ENCODE measurements around the gene LYRM4. TPM values are rescaled to one million over a fixed set of nuclear protein-coding genes. Genes with fewer than 3 reads are reported as not detected.

The LYRM4 gene
- polyA plus RNA-seq, 1 donor (not counting 4 experiments of a cell fraction or from before 2014, with no cell fraction given): 41.1 TPM

GRCh38 chr6:5237805-5238204 lies 22.9 kb downstream of the LYRM4 start:
- Histone ChIP-seq H3K9me3 (ENCODE audit: control insufficient read depth, low read depth, low read length) (no peaks in the 10 kb centered on the region), H3K27me3 (ENCODE audit: control insufficient read depth, extremely low read depth, insufficient read depth, low read length) (no peaks in the 10 kb centered on the region), H3K4me3 (ENCODE audit: control insufficient read depth in 2 of 3, extremely low read depth in 1 of 3, insufficient read depth in 2 of 3, low read depth in 1 of 3, low read length in 3 of 3) (no peak overlapping the region), H3K36me3 (ENCODE audit: control insufficient read depth in 2 of 2, extremely low read depth in 1 of 2, insufficient read depth in 2 of 2, low read length in 2 of 2) (peaks cover 2 to 5% of the 10 kb centered on the region in 2 experiments), H3K9me1 (ENCODE audit: control insufficient read depth, extremely low read depth, insufficient read depth, low read length) (no peaks in the 10 kb centered on the region), H3K4me1 (ENCODE audit: control insufficient read depth, extremely low read depth, insufficient read depth, low read length) (no peaks in the 10 kb centered on the region), H3K4me2 (ENCODE audit: control insufficient read depth, extremely low read depth, insufficient read depth, low read depth, low read length) (no peak overlapping the region), H4K20me1 (ENCODE audit: control insufficient read depth, extremely low read depth, insufficient read depth, low read length) (no peaks in the 10 kb centered on the region), H3K27ac (ENCODE audit: control insufficient read depth, insufficient read depth, low read length) (no peak overlapping the region), H3K9ac (ENCODE audit: control insufficient read depth, extremely low read depth, insufficient read depth, low read length) (no peak overlapping the region), H2AFZ (ENCODE audit: control insufficient read depth, low read length) (no peak overlapping the region), H3K79me2 (ENCODE audit: control insufficient read depth, insufficient read depth, low read length) (peaks cover 1% of the 10 kb centered on the region)
- DNase-seq (ENCODE audit: low read depth, low spot score) (no peak), FAIRE-seq (no peak)
- TF ChIP-seq EZH2 (IDR thresholded peaks at IDR 0.05; ENCODE audit: low read length): no peak
- no peak for TF ChIP-seq CTCF (optimal IDR thresholded peaks at IDR 0.05 in 1 of 3, IDR thresholded peaks at IDR 0.05 in 1 of 3, conservative IDR thresholded peaks at IDR 0.05 in 1 of 3; ENCODE audit: extremely low read depth in 1 of 3, insufficient read depth in 2 of 3, low read length in 3 of 3)
- dilution Hi-C loops (cut with MboI; ENCODE audit: extremely low pct_ligation_motif_present, low sequenced_read_pairs): no loop called here

GRCh38 chr6:5235830-5236229 lies 24.9 kb downstream of the LYRM4 start:
- H3K27ac ChIP-seq (ENCODE audit: control insufficient read depth, insufficient read depth, low read length): no peak overlapping the region

More at GRCh38 chr6:5235830-5236229, 24.9 kb downstream of the LYRM4 start:
- TF ChIP-seq CTCF (optimal IDR thresholded peaks at IDR 0.05 in 1 of 3, IDR thresholded peaks at IDR 0.05 in 1 of 3, conservative IDR thresholded peaks at IDR 0.05 in 1 of 3; ENCODE audit: extremely low read depth in 1 of 3, insufficient read depth in 2 of 3, low read length in 3 of 3) (no peak), EZH2 (IDR thresholded peaks at IDR 0.05; ENCODE audit: low read length) (no peak)
- Histone ChIP-seq H3K4me2 (ENCODE audit: control insufficient read depth, extremely low read depth, insufficient read depth, low read depth, low read length) (no peak overlapping the region), H3K4me1 (ENCODE audit: control insufficient read depth, extremely low read depth, insufficient read depth, low read length) (peaks cover 2% of the 10 kb centered on the region), H2AFZ (ENCODE audit: control insufficient read depth, low read length) (no peak overlapping the region), H3K9me3 (ENCODE audit: control insufficient read depth, low read depth, low read length) (no peaks in the 10 kb centered on the region), H3K4me3 (ENCODE audit: control insufficient read depth in 2 of 3, extremely low read depth in 1 of 3, insufficient read depth in 2 of 3, low read depth in 1 of 3, low read length in 3 of 3) (no peak overlapping the region), H4K20me1 (ENCODE audit: control insufficient read depth, extremely low read depth, insufficient read depth, low read length) (no peaks in the 10 kb centered on the region), H3K9ac (ENCODE audit: control insufficient read depth, extremely low read depth, insufficient read depth, low read length) (no peak overlapping the region), H3K79me2 (ENCODE audit: control insufficient read depth, insufficient read depth, low read length) (peaks cover 1% of the 10 kb centered on the region), H3K36me3 (ENCODE audit: control insufficient read depth in 2 of 2, extremely low read depth in 1 of 2, insufficient read depth in 2 of 2, low read length in 2 of 2) (peaks cover 2 to 5% of the 10 kb centered on the region in 2 experiments), H3K9me1 (ENCODE audit: control insufficient read depth, extremely low read depth, insufficient read depth, low read length) (no peaks in the 10 kb centered on the region), H3K27me3 (ENCODE audit: control insufficient read depth, extremely low read depth, insufficient read depth, low read length) (no peaks in the 10 kb centered on the region)
- DNase-seq (ENCODE audit: low read depth, low spot score) (no peak), FAIRE-seq (no peak)
- dilution Hi-C loops (cut with MboI; ENCODE audit: extremely low pct_ligation_motif_present, low sequenced_read_pairs): no loop called here
